GM23338 (cell line): ENCODE measurements around the gene CYSTM1. TPM values are rescaled to one million over a fixed set of nuclear protein-coding genes. Genes with fewer than 3 reads are reported as not detected.
A peak's percentile ranks its signal among the peaks of the same experiment; 100 is the strongest.

ENCODE experiments used
- ATAC-seq: fragments of 200-7000 bp; cut with Tn5 transposase; 3 replicates; pipeline ENCODE4 v1.9.1; 2020
- DNase-seq: peaks from one replicate; pipeline ENCODE4 v3.0.0-alpha.2; 2015; ENCODE audit warnings: low spot score
- H2AFZ ChIP-seq: fragments of 200-600 bp; sonication (generic); 2 replicates; pipeline ENCODE4 v1.8.0; 2016; ENCODE audit warnings: antibody characterized with exemption, mild to moderate bottlenecking, moderate library complexity
- H3F3A ChIP-seq: fragments of 200-600 bp; sonication (generic); replicated peaks from 2 replicates; pipeline ENCODE4 v1.8.0; 2017; ENCODE audit warnings: antibody characterized with exemption, mixed run types, low read depth
- H3K27ac ChIP-seq: fragments of 200-600 bp; sonication (generic); 2 replicates; pipeline ENCODE4 v1.6.1; 2016; ENCODE audit warnings: low read depth
- H3K27me3 ChIP-seq: fragments of 200-600 bp; sonication (generic); 2 replicates; pipeline ENCODE4 v1.8.0; 2016; ENCODE audit warnings: mild to moderate bottlenecking, mixed run types, moderate library complexity; ENCODE audit not compliant: insufficient read depth
- H3K36me3 ChIP-seq: fragments of 200-600 bp; sonication (generic); 2 replicates; pipeline ENCODE4 v1.8.0; 2016; ENCODE audit warnings: mild to moderate bottlenecking; ENCODE audit not compliant: insufficient read depth
- H3K4me1 ChIP-seq: fragments of 200-600 bp; sonication (generic); 2 replicates; pipeline ENCODE4 v1.8.0; 2016; ENCODE audit warnings: mild to moderate bottlenecking, moderate library complexity; ENCODE audit not compliant: insufficient read depth
- H3K4me2 ChIP-seq: fragments of 200-600 bp; sonication (generic); 2 replicates; pipeline ENCODE4 v1.7.1; 2017; ENCODE audit warnings: mixed run types
- H3K4me3 ChIP-seq: fragments of 200-600 bp; sonication (generic); 2 replicates; pipeline ENCODE4 v1.6.1; 2016; ENCODE audit warnings: mixed run types
- H3K79me2 ChIP-seq: fragments of 200-600 bp; sonication (generic); replicated peaks from 2 replicates; pipeline ENCODE4 v1.8.0; 2017; ENCODE audit warnings: mild to moderate bottlenecking; ENCODE audit not compliant: insufficient read depth
- H3K9me2 ChIP-seq: fragments of 200-600 bp; sonication (generic); 2 replicates; pipeline ENCODE4 v1.8.0; 2017; ENCODE audit not compliant: insufficient read depth
- H4K20me1 ChIP-seq: fragments of 200-600 bp; sonication (generic); replicated peaks from 2 replicates; pipeline ENCODE4 v1.8.0; 2017; ENCODE audit warnings: mild to moderate bottlenecking; ENCODE audit not compliant: insufficient read depth
- H3K27ac Mint-ChIP-seq: 2 replicates; pipeline ENCODE4 v1.8.0; 2020; ENCODE audit warnings: inconsistent platforms, mild to moderate bottlenecking, moderate library complexity, mixed read lengths
- H3K27me3 Mint-ChIP-seq: 3 replicates; pipeline ENCODE4 v1.8.0; 2022; ENCODE audit warnings: low read depth, mild to moderate bottlenecking, moderate library complexity, mixed read lengths, inconsistent platforms; ENCODE audit not compliant: insufficient read depth, poor library complexity
- H3K36me3 Mint-ChIP-seq: 3 replicates; pipeline ENCODE4 v1.8.0; 2021; ENCODE audit warnings: low read depth, mild to moderate bottlenecking, inconsistent platforms, moderate library complexity, mixed read lengths
- H3K4me1 Mint-ChIP-seq: 3 replicates; pipeline ENCODE4 v1.8.0; 2020; ENCODE audit warnings: mild to moderate bottlenecking, inconsistent platforms, mixed read lengths
- H3K4me3 Mint-ChIP-seq: 3 replicates; pipeline ENCODE4 v1.8.0; 2021; ENCODE audit warnings: moderate library complexity, mild to moderate bottlenecking, inconsistent platforms, mixed read lengths
- H3K9me3 Mint-ChIP-seq: 3 replicates; pipeline ENCODE4 v1.8.0; 2020; ENCODE audit warnings: moderate library complexity, mild to moderate bottlenecking, inconsistent platforms, mixed read lengths
- CREB1 ChIP-seq: fragments of 250-450 bp; sonication (Bioruptor Pico); IDR thresholded peaks from 2 replicates; pipeline ENCODE4 v1.5.0; 2020; ENCODE audit warnings: low read depth, mild to moderate bottlenecking, moderate library complexity
- CTCF ChIP-seq, 2 experiments: fragments of 200-600 bp in 1 of 2; sonication (generic) in 1 of 2; conservative IDR thresholded peaks; 2 replicates each; pipeline versions ENCODE4 v1.5.1 to v1.6.1; 2016 to 2017; ENCODE audit warnings: antibody characterized with exemption in 2 of 2, low read depth in 2 of 2, mild to moderate bottlenecking in 2 of 2, moderate library complexity in 1 of 2
- POLR2AphosphoS5 ChIP-seq: IDR thresholded peaks from 2 replicates; pipeline ENCODE4 v1.6.1; 2016; ENCODE audit warnings: antibody characterized with exemption, low read depth
- REST ChIP-seq: IDR thresholded peaks from one replicate; pipeline ENCODE4 v1.6.1; 2018; ENCODE audit warnings: antibody characterized with exemption; ENCODE audit not compliant: unreplicated experiment
- polyA plus RNA-seq: library from polyadenylated mRNA; unstranded; fragments of >200 nt; fragmentation: Nextera tagmentation; extraction: Ambion mirVana; gene quantifications from 2 replicates; pipeline ENCODE4 v1.2.1, GENCODE V29; 2016
- total RNA-seq: library from RNA; depleted of rRNA; stranded (reverse); fragments of >200 nt; shearing (Covaris generic); gene quantifications from 2 replicates; pipeline ENCODE4 v1.2.3, GENCODE V29; 2014

The CYSTM1 gene
- total and polyA plus RNA-seq, 2 experiments from 2014 or later = 14.4 to 46.0 TPM

- TF ChIP-seq POLR2AphosphoS5 (no peak), CTCF (conservative IDR thresholded peaks at IDR 0.05; ENCODE audit: low read depth in 2 of 2) (no peak), CREB1 (no peak)
- DNase-seq (no peak), ATAC-seq (no peak)
- Histone ChIP-seq H2AFZ (no peak overlapping the region), H3K36me3 (no peaks in the 10 kb centered on the region; the same call in 1 of the 2 replicates), H3K4me2 (no peak overlapping the region), H3K4me1 (peaks cover 10% of the 10 kb centered on the region), H4K20me1 (peaks cover 3% of the 10 kb centered on the region; the same call in 1 of the 2 replicates), H3K27ac (no peak overlapping the region), H3K9me2 (no peaks in the 10 kb centered on the region), H3K27me3 (peaks cover 48% of the 10 kb centered on the region), H3K79me2 (no peaks in the 10 kb centered on the region), H3K4me3 (no peak overlapping the region), H3F3A (no peaks in the 10 kb centered on the region)
- Mint-ChIP-seq H3K27me3 (peaks cover 47% of the 10 kb centered on the region), H3K36me3 (no peaks in the 10 kb centered on the region), H3K4me1 (peaks cover 29% of the 10 kb centered on the region), H3K9me3 (no peaks in the 10 kb centered on the region), H3K27ac (no peak overlapping the region), H3K4me3 (no peak overlapping the region)
Observed at GRCh38 chr5:140147460-140147859, 27.5 kb upstream of the CYSTM1 start.

- H4K20me1 ChIP-seq = peaks cover 3% of the 10 kb centered on the region; the same call in 1 of the 2 replicates
- no peaks in the 10 kb centered on the region for H3F3A ChIP-seq
- Mint-ChIP-seq H3K4me3 (no peak overlapping the region), H3K27ac (no peak overlapping the region), H3K4me1 (peaks cover 38% of the 10 kb centered on the region), H3K9me3 (no peaks in the 10 kb centered on the region), H3K27me3 (peaks cover 47% of the 10 kb centered on the region), H3K36me3 (no peaks in the 10 kb centered on the region)
- ATAC-seq (peak; percentile 60), DNase-seq (peak; percentile 89)
- no peak overlapping the region for H2AFZ ChIP-seq
- no peaks in the 10 kb centered on the region; the same call in 1 of the 2 replicates for H3K36me3 ChIP-seq
- TF ChIP-seq CTCF (conservative IDR thresholded peaks at IDR 0.05; ENCODE audit: low read depth in 2 of 2) = peak in 1 of 2 experiments; percentile 27; a peak in 2 of 4 replicates
- no peak for TF ChIP-seq REST
- no peaks in the 10 kb centered on the region for H3K9me2 ChIP-seq
- no peaks in the 10 kb centered on the region for H3K79me2 ChIP-seq
- H3K27ac ChIP-seq = no peak overlapping the region
- peaks cover 20% of the 10 kb centered on the region for H3K4me1 ChIP-seq
- no peak overlapping the region for H3K4me2 ChIP-seq
- H3K4me3 ChIP-seq = no peak overlapping the region
- peaks cover 59% of the 10 kb centered on the region for H3K27me3 ChIP-seq
Observed at GRCh38 chr5:140148508-140148907, 26.5 kb upstream of the CYSTM1 start.
